Parathyroid adenoma (tissue), 2 donors: ENCODE results near the gene KCNQ1OT1.

ENCODE experiments used
- H2AFZ ChIP-seq: fragments of 300-600 bp; sonication (generic); one replicate; pipeline ENCODE4 v1.7.0; 2017; ENCODE audit warnings: antibody characterized with exemption, mild to moderate bottlenecking
- H3K27ac ChIP-seq: fragments of 300-600 bp; sonication (generic); one replicate; pipeline ENCODE4 v1.7.0; 2017
- H3K27me3 ChIP-seq: fragments of 300-600 bp; sonication (generic); one replicate; pipeline ENCODE4 v1.7.0; 2017; ENCODE audit warnings: low read length; ENCODE audit not compliant: control insufficient read depth, insufficient read depth
- H3K36me3 ChIP-seq: fragments of 300-600 bp; sonication (generic); one replicate; pipeline ENCODE4 v1.7.0; 2017; ENCODE audit warnings: low read length; ENCODE audit not compliant: control insufficient read depth, insufficient read depth
- H3K4me1 ChIP-seq: fragments of 300-600 bp; sonication (generic); one replicate; pipeline ENCODE4 v1.7.0; 2017; ENCODE audit warnings: control low read depth
- H3K4me2 ChIP-seq: fragments of 300-600 bp; sonication (generic); one replicate; pipeline ENCODE4 v1.7.0; 2017; ENCODE audit warnings: low read length
- H3K4me3 ChIP-seq: fragments of 300-600 bp; sonication (generic); one replicate; pipeline ENCODE4 v1.7.0; 2017; ENCODE audit warnings: low read depth, low read length
- H3K79me2 ChIP-seq: fragments of 300-600 bp; sonication (generic); one replicate; pipeline ENCODE4 v1.7.0; 2017; ENCODE audit warnings: control low read depth
- H3K9ac ChIP-seq: fragments of 300-600 bp; sonication (generic); one replicate; pipeline ENCODE4 v1.7.0; 2017; ENCODE audit warnings: mild to moderate bottlenecking
- H3K9me3 ChIP-seq: fragments of 300-600 bp; sonication (generic); one replicate; pipeline ENCODE4 v1.7.0; 2017; ENCODE audit warnings: low read length; ENCODE audit not compliant: control insufficient read depth
- TF ChIP-seq, protein P1 (sequence below): fragments of 300-600 bp; sonication (generic); IDR thresholded peaks from one replicate; pipeline ENCODE4 v1.7.0; 2017; ENCODE audit warnings: antibody characterized with exemption, mild to moderate bottlenecking
- donor health status: primary hyperparathyroidism.

Gene KCNQ1OT1

DNA sequence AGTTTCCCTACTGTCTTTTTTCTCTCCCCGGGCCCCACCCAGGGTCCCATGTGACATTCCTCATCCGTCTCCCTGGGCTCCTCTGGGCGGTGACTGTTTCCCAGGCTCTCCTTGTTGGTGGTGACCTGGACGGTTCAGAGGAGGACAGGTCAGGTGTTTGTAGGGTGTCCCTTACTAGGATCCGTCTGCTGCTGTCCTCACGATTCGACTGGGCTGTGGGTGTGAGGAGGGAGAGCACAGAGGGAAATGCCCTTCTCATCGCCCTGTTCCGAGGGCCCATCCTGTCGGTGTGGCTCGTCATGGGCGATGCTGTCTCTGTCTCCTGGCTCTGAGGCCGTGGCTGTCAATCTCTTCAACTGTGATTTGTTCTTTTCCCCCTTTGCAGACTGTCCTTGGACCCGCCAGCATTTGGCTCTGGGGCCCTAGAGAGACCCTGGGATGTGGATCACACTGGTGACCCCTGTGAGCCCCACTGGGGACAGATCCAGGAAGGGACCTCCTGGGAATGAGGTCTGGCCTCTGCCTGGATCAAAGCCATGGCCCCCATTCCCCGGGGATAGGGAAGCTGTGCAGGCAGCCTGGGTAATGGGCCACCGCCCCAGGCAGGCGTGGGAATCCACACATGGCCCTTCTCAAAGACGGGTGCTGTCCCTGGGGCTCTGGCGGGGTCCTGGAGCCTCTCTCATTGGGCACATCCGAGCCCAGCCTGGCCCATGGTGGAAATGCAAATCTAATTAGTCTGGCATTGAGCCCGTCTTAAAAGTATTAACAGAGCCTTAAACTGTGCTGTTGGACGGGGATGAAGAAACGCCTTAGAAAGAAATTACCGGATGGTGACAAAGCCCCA lies 46.8 kb upstream of the KCNQ1OT1 start:
- H2AFZ ChIP-seq = no peak overlapping the region
- H3K4me3 ChIP-seq = no peak overlapping the region
- no peak overlapping the region for H3K27ac ChIP-seq
- no peaks in the 10 kb centered on the region for H3K9me3 ChIP-seq
- no peaks in the 10 kb centered on the region for H3K27me3 ChIP-seq
- no peak overlapping the region for H3K9ac ChIP-seq
- no peaks in the 10 kb centered on the region for H3K79me2 ChIP-seq
- no peaks in the 10 kb centered on the region for H3K36me3 ChIP-seq
- TF ChIP-seq, protein P1, sequence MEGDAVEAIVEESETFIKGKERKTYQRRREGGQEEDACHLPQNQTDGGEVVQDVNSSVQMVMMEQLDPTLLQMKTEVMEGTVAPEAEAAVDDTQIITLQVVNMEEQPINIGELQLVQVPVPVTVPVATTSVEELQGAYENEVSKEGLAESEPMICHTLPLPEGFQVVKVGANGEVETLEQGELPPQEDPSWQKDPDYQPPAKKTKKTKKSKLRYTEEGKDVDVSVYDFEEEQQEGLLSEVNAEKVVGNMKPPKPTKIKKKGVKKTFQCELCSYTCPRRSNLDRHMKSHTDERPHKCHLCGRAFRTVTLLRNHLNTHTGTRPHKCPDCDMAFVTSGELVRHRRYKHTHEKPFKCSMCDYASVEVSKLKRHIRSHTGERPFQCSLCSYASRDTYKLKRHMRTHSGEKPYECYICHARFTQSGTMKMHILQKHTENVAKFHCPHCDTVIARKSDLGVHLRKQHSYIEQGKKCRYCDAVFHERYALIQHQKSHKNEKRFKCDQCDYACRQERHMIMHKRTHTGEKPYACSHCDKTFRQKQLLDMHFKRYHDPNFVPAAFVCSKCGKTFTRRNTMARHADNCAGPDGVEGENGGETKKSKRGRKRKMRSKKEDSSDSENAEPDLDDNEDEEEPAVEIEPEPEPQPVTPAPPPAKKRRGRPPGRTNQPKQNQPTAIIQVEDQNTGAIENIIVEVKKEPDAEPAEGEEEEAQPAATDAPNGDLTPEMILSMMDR = no peak
- H3K4me1 ChIP-seq = peaks cover 10% of the 10 kb centered on the region
- H3K4me2 ChIP-seq = no peak overlapping the region

DNA sequence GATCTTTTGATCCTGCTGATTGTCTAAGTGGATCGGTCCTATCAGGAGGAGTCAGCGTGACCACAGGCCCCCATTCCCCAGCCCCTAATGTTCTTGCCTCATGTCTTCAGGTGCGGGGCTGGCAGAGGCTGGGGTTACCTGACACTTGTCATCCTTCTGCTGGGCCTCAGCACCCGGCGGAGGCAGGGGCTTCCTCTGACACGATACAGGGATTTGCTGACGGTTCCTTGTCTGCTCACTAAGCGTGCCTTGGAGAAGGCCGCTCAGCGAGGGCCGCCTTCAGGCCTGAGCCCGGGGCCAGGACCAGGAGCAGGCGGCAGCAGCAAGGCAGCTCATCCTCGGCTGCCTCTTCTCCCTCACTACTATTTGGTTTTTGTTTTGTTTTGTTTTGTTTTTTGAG lies 45.7 kb upstream of the KCNQ1OT1 start:
- no peak overlapping the region for H3K4me3 ChIP-seq
- no peak overlapping the region for H3K4me2 ChIP-seq
- H3K27ac ChIP-seq = no peak overlapping the region
- no peak overlapping the region for H2AFZ ChIP-seq
- no peaks in the 10 kb centered on the region for H3K27me3 ChIP-seq
- TF ChIP-seq, protein P1 = no peak
- H3K9me3 ChIP-seq = no peaks in the 10 kb centered on the region
- no peaks in the 10 kb centered on the region for H3K79me2 ChIP-seq
- no peak overlapping the region for H3K9ac ChIP-seq
- no peaks in the 10 kb centered on the region for H3K36me3 ChIP-seq
- peaks cover 10% of the 10 kb centered on the region for H3K4me1 ChIP-seq

DNA sequence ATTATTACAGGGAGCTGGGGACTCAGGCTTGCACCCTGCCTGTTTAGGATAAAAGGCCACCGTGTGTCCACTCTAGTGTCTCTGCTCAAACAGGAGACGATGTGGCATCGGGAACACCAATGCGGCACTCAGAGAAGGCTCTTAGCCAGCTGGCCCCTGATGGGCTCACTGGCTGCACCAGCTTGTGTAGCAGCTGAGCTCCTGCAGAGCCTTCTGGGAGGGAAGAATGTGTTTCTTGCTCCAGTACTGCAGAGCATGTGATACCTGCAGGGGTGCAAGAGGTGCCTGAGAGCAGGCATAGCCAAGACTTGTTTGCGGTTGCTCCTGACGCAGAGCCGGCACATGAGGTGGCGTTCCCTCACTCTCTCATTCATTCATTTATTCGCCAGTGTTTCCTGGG lies 44.4 kb upstream of the KCNQ1OT1 start:
- H3K36me3 ChIP-seq = no peaks in the 10 kb centered on the region
- no peak overlapping the region for H3K27ac ChIP-seq
- no peak overlapping the region for H3K4me2 ChIP-seq
- no peaks in the 10 kb centered on the region for H3K27me3 ChIP-seq
- H3K9ac ChIP-seq = no peak overlapping the region
- no peaks in the 10 kb centered on the region for H3K79me2 ChIP-seq
- TF ChIP-seq, protein P1 = no peak
- no peak overlapping the region for H3K4me3 ChIP-seq
- H3K4me1 ChIP-seq = peaks cover 10% of the 10 kb centered on the region
- no peaks in the 10 kb centered on the region for H3K9me3 ChIP-seq
- no peak overlapping the region for H2AFZ ChIP-seq

DNA sequence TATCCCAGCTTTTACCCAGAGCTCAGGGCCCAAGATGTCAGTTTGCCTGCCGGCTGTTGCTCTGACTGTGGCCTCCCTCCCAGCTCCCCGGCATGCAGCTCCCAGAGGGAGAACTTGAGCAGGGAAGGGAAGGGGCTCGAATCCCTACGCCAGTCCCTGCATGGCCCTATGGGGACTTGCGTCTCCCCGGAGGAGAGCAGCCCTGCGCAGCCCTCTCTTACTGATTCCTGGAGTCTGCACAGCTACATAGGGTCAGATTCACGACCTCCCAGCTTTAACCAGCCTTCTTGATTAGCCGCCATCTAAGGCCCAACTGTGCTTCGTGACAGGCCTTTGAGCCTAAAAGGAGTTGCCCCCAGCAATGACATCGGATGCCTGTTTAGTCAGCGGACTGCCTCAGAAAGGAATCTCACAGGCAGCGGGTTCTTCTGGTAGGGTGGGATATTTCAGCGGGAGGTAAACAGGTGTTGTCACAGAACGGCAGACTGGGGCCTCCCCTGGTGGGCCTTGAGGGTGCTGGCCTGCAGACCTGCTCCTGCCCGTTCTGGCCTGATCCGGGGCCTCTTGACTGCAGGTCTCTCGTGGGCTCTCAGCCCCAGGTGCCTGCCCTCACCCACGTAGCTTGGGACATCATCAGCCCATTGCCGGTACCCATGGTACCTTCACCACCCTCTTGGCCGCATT lies 43.8 kb upstream of the KCNQ1OT1 start:
- Histone ChIP-seq H3K4me1 (peaks cover 9% of the 10 kb centered on the region), H3K9me3 (no peaks in the 10 kb centered on the region), H3K36me3 (no peaks in the 10 kb centered on the region), H2AFZ (no peak overlapping the region), H3K4me2 (no peak overlapping the region), H3K27me3 (no peaks in the 10 kb centered on the region), H3K27ac (no peak overlapping the region), H3K4me3 (no peak overlapping the region), H3K79me2 (no peaks in the 10 kb centered on the region), H3K9ac (no peak overlapping the region)
- TF ChIP-seq, protein P1 = no peak
